Keratinocyte (primary cell): Measurements from ENCODE around the gene ABCG1. TPM values are rescaled to one million over a fixed set of nuclear protein-coding genes. Genes with fewer than 3 reads are reported as not detected.

ENCODE experiments used
- DNase-seq: peaks from one replicate; pipeline ENCODE4 v3.0.0-alpha.2; 2011; ENCODE audit warnings: low read depth, missing footprints, low spot score
- FAIRE-seq: peaks from 2 replicates; lab custom pipeline; 2011; peaks lifted over from hg19 to GRCh38; lab: Jason Lieb, UNC
- H2AFZ ChIP-seq: 2 replicates; pipeline ENCODE4 v1.6.0; 2012; ENCODE audit warnings: low read length, control low read depth, inconsistent platforms; ENCODE audit not compliant: control insufficient read depth
- H3K27ac ChIP-seq: 2 replicates; pipeline ENCODE4 v1.5.1; 2011; ENCODE audit warnings: low read length; ENCODE audit not compliant: control insufficient read depth, insufficient read depth
- H3K27me3 ChIP-seq: 3 replicates; pipeline ENCODE4 v1.6.0; 2011; ENCODE audit warnings: low read length; ENCODE audit not compliant: control insufficient read depth, insufficient read depth; ENCODE audit errors: extremely low read depth
- H3K36me3 ChIP-seq, 2 experiments: 2 replicates in 1 of 2; 3 replicates in 1 of 2; pipeline ENCODE4 v1.5.1; 2011; ENCODE audit warnings: low read length in 2 of 2, mild to moderate bottlenecking in 1 of 2; ENCODE audit not compliant: control insufficient read depth in 2 of 2, insufficient read depth in 2 of 2; ENCODE audit errors: extremely low read depth in 1 of 2
- H3K4me1 ChIP-seq: 3 replicates; pipeline ENCODE4 v1.5.1; 2011; ENCODE audit warnings: low read length; ENCODE audit not compliant: control insufficient read depth, insufficient read depth; ENCODE audit errors: extremely low read depth
- H3K4me2 ChIP-seq: 3 replicates; pipeline ENCODE4 v1.6.0; 2011; ENCODE audit warnings: low read depth, low read length; ENCODE audit not compliant: control insufficient read depth, insufficient read depth; ENCODE audit errors: extremely low read depth
- H3K4me3 ChIP-seq, 3 experiments: fragments of 200-600 bp in 1 of 3; sonication (generic) in 1 of 3; 2 replicates in 2 of 3; 3 replicates in 1 of 3; pipeline ENCODE4 v1.5.1; 2011 to 2016; ENCODE audit warnings: low read length in 3 of 3, mild to moderate bottlenecking in 3 of 3, control low read depth in 2 of 3, inconsistent platforms in 1 of 3, low read depth in 1 of 3, mixed read lengths in 1 of 3, mixed run types in 1 of 3, moderate library complexity in 1 of 3; ENCODE audit not compliant: control insufficient read depth in 2 of 3, insufficient read depth in 2 of 3; ENCODE audit errors: extremely low read depth in 1 of 3
- H3K79me2 ChIP-seq: 2 replicates; pipeline ENCODE4 v1.6.0; 2012; ENCODE audit warnings: low read length; ENCODE audit not compliant: control insufficient read depth, insufficient read depth
- H3K9ac ChIP-seq: 3 replicates; pipeline ENCODE4 v1.6.0; 2011; ENCODE audit warnings: low read length; ENCODE audit not compliant: control insufficient read depth, insufficient read depth; ENCODE audit errors: extremely low read depth
- H3K9me1 ChIP-seq: 3 replicates; pipeline ENCODE4 v1.6.0; 2011; ENCODE audit warnings: low read length; ENCODE audit not compliant: control insufficient read depth, insufficient read depth; ENCODE audit errors: extremely low read depth
- H3K9me3 ChIP-seq: 2 replicates; pipeline ENCODE4 v1.5.1; 2012; ENCODE audit warnings: low read depth, low read length; ENCODE audit not compliant: control insufficient read depth
- H4K20me1 ChIP-seq: 3 replicates; pipeline ENCODE4 v1.6.0; 2011; ENCODE audit warnings: low read length; ENCODE audit not compliant: control insufficient read depth, insufficient read depth; ENCODE audit errors: extremely low read depth
- CTCF ChIP-seq, 3 experiments: IDR thresholded peaks in 1 of 3; conservative IDR thresholded peaks in 1 of 3; optimal IDR thresholded peaks in 1 of 3; 2 replicates in 2 of 3; 3 replicates in 1 of 3; pipeline versions ENCODE3 to v1.5.1; 2011; ENCODE audit warnings: low read length in 3 of 3, mild to moderate bottlenecking in 3 of 3, moderate library complexity in 2 of 3, control low read depth in 1 of 3, inconsistent platforms in 1 of 3; ENCODE audit not compliant: insufficient read depth in 2 of 3; ENCODE audit errors: extremely low read depth in 1 of 3
- EZH2 ChIP-seq: IDR thresholded peaks from one replicate; pipeline ENCODE4 v1.6.1; 2012; ENCODE audit warnings: inconsistent platforms, mild to moderate bottlenecking, low read length, moderate library complexity
- dilution Hi-C: fragments of 300-500 bp; cut with MboI; formaldehyde crosslinking; loops from one replicate; pipeline ENCODE4 v1.7.0; 2020; ENCODE audit warnings: low sequenced_read_pairs; ENCODE audit not compliant: extremely low pct_ligation_motif_present
- polyA plus RNA-seq, 5 experiments: library from polyadenylated mRNA; depleted of rRNA in 3 of 5; stranded (reverse) in 3 of 5; stranded (forward) in 1 of 5; unstranded in 1 of 5; fragments of >200 nt; gene quantifications; 1 replicate in 1 of 5; 2 replicates in 3 of 5; 3 replicates in 1 of 5; pipeline versions ENCODE4 v1.2.1 to v1.2.3, GENCODE V29; 2011 to 2012; ENCODE audit warnings: missing spikeins in 2 of 5, low read depth in 1 of 5, low replicate concordance in 1 of 5

The ABCG1 gene
- polyA plus RNA-seq, 1 donor (not counting 4 experiments of a cell fraction or from before 2014, with no cell fraction given): 3.3 TPM

- H3K27ac ChIP-seq: no peak overlapping the region
- no peaks in the 10 kb centered on the region for H3K36me3 ChIP-seq
- dilution Hi-C loops: no loop called here
- H3K4me3 ChIP-seq: no peak overlapping the region
- no peaks in the 10 kb centered on the region for H3K27me3 ChIP-seq
- H3K79me2 ChIP-seq: no peaks in the 10 kb centered on the region
- no peaks in the 10 kb centered on the region for H3K9me3 ChIP-seq
- no peaks in the 10 kb centered on the region for H3K9me1 ChIP-seq
- DNase-seq (no peak), FAIRE-seq (no peak)
- TF ChIP-seq CTCF (optimal IDR thresholded peaks at IDR 0.05 in 1 of 3, IDR thresholded peaks at IDR 0.05 in 1 of 3, conservative IDR thresholded peaks at IDR 0.05 in 1 of 3; ENCODE audit: extremely low read depth in 1 of 3, insufficient read depth in 2 of 3, low read length in 3 of 3) (no peak), EZH2 (no peak)
- H2AFZ ChIP-seq: no peak overlapping the region
- no peak overlapping the region for H3K4me2 ChIP-seq
- H4K20me1 ChIP-seq: no peaks in the 10 kb centered on the region
- peaks cover 14% of the 10 kb centered on the region for H3K4me1 ChIP-seq
- no peak overlapping the region for H3K9ac ChIP-seq
Measured at GRCh38 chr21:42222386-42222785, 3.4 kb downstream of the ABCG1 start.

GRCh38 chr21:42222821-42223390 is 4.0 kb downstream of the ABCG1 start:
- no peak for TF ChIP-seq EZH2
- TF ChIP-seq CTCF (optimal IDR thresholded peaks at IDR 0.05 in 1 of 3, IDR thresholded peaks at IDR 0.05 in 1 of 3, conservative IDR thresholded peaks at IDR 0.05 in 1 of 3; ENCODE audit: extremely low read depth in 1 of 3, insufficient read depth in 2 of 3, low read length in 3 of 3): no peak
- no peaks in the 10 kb centered on the region for H3K36me3 ChIP-seq
- FAIRE-seq (no peak), DNase-seq (no peak)
- peaks cover 18% of the 10 kb centered on the region for H3K4me1 ChIP-seq
- H3K27ac ChIP-seq: no peak overlapping the region
- H3K27me3 ChIP-seq: no peaks in the 10 kb centered on the region
- no peaks in the 10 kb centered on the region for H3K9me1 ChIP-seq
- dilution Hi-C loops: no loop called here
- H3K4me2 ChIP-seq: no peak overlapping the region
- no peak overlapping the region for H2AFZ ChIP-seq
- no peaks in the 10 kb centered on the region for H3K79me2 ChIP-seq
- H3K4me3 ChIP-seq: no peak overlapping the region
- H3K9me3 ChIP-seq: no peaks in the 10 kb centered on the region
- H3K9ac ChIP-seq: no peak overlapping the region
- no peaks in the 10 kb centered on the region for H4K20me1 ChIP-seq
